WTC11 (cell line): ENCODE measurements around the gene REM1. TPM values are rescaled to one million over a fixed set of nuclear protein-coding genes. Genes with fewer than 3 reads are reported as not detected.
"Not testable (repeated sequence)": the region's sequence is repeated elsewhere in the genome, so short reads cannot be mapped to it uniquely, and the experiment has no call there.

Source experiments
- ATAC-seq: fragments of 200-7000 bp; cut with Tn5 transposase; 2 replicates; pipeline ENCODE4 v1.10.0; 2021; ENCODE audit warnings: mild to moderate bottlenecking, moderate library complexity
- CTCF ChIA-PET: fragments of 300-600 bp; sonication (Branson Sonifier 250); formaldehyde crosslinking; loops from one replicate; lab custom pipeline; 2021; ENCODE audit warnings: antibody characterized with exemption; lab: Charles Lee
- POLR2A ChIA-PET: fragments of 350-600 bp; sonication (Branson Sonifier 250); formaldehyde crosslinking; loops from one replicate; lab custom pipeline; 2021; ENCODE audit warnings: antibody characterized with exemption; lab: Charles Lee
- DNase-seq: peaks from one replicate; pipeline ENCODE4 v3.0.0; 2021; ENCODE audit warnings: low spot score
- H3K27ac Mint-ChIP-seq: 2 replicates; pipeline ENCODE4 v1.8.0; 2021; ENCODE audit warnings: mixed read lengths
- H3K27me3 Mint-ChIP-seq: 2 replicates; pipeline ENCODE4 v1.8.0; 2021; ENCODE audit warnings: low read depth, mild to moderate bottlenecking, moderate library complexity, mixed read lengths
- H3K36me3 Mint-ChIP-seq: 2 replicates; pipeline ENCODE4 v1.8.0; 2021; ENCODE audit warnings: mixed read lengths
- H3K4me1 Mint-ChIP-seq: 2 replicates; pipeline ENCODE4 v1.8.0; 2022; ENCODE audit warnings: mixed read lengths
- H3K4me3 Mint-ChIP-seq: 2 replicates; pipeline ENCODE4 v1.8.0; 2021; ENCODE audit warnings: mild to moderate bottlenecking, moderate library complexity, mixed read lengths
- H3K9me3 Mint-ChIP-seq: 2 replicates; pipeline ENCODE4 v1.8.0; 2021; ENCODE audit warnings: mixed read lengths
- ELF4 ChIP-seq: sonication (generic); formaldehyde crosslinking; IDR thresholded peaks from 2 replicates; pipeline ENCODE4 v1.8.1; 2022; ENCODE audit warnings: low read depth, mild to moderate bottlenecking, moderate library complexity, missing genetic modification reagents
- GABPB1 ChIP-seq: sonication (generic); formaldehyde crosslinking; IDR thresholded peaks from 2 replicates; pipeline ENCODE4 v1.8.1; 2023; ENCODE audit warnings: mild to moderate bottlenecking, missing genetic modification reagents
- HMGA2 ChIP-seq: fragments of 250-450 bp; sonication (Bioruptor Pico); IDR thresholded peaks from 2 replicates; pipeline ENCODE4 v1.4.0; 2021; ENCODE audit warnings: mild to moderate bottlenecking, moderate library complexity
- NFYB ChIP-seq: sonication (generic); formaldehyde crosslinking; conservative IDR thresholded peaks from 2 replicates; pipeline ENCODE4 v1.8.0; 2022; ENCODE audit warnings: low read depth, missing genetic modification reagents
- SP1 ChIP-seq: sonication (generic); formaldehyde crosslinking; conservative IDR thresholded peaks from 2 replicates; pipeline ENCODE4 v1.8.1; 2022; ENCODE audit warnings: missing genetic modification reagents
- ZNF396 ChIP-seq: fragments of 250-450 bp; sonication (Bioruptor Pico); IDR thresholded peaks from 2 replicates; pipeline ENCODE4 v1.8.0; 2021; ENCODE audit warnings: mild to moderate bottlenecking, moderate library complexity, borderline replicate concordance
- ZNF416 ChIP-seq: fragments of 250-450 bp; sonication (Bioruptor Pico); IDR thresholded peaks from 2 replicates; pipeline ENCODE4 v1.9.0; 2021; ENCODE audit warnings: mild to moderate bottlenecking, inconsistent platforms
- total RNA-seq: library from RNA; stranded (reverse); gene quantifications from 3 replicates; pipeline ENCODE4 v1.2.3, GENCODE V29; 2021
- TF ChIP-seq, protein P1 (sequence below): sonication (generic); formaldehyde crosslinking; IDR thresholded peaks from 2 replicates; pipeline ENCODE4 v1.8.0; 2022; ENCODE audit warnings: mild to moderate bottlenecking, missing genetic modification reagents
- TF ChIP-seq, protein P2 (sequence below): sonication (generic); formaldehyde crosslinking; IDR thresholded peaks from 2 replicates; pipeline ENCODE4 v1.8.0; 2022; ENCODE audit warnings: mild to moderate bottlenecking, missing genetic modification reagents
- TF ChIP-seq, protein P3 (sequence below): sonication (generic); formaldehyde crosslinking; IDR thresholded peaks from 2 replicates; pipeline ENCODE4 v1.8.1; 2023; ENCODE audit warnings: mild to moderate bottlenecking, missing genetic modification reagents, moderate library complexity
- TF ChIP-seq, protein P4 (sequence below): fragments of 250-450 bp; sonication (Bioruptor Pico); IDR thresholded peaks from 2 replicates; pipeline ENCODE4 v1.9.0; 2021; ENCODE audit warnings: mild to moderate bottlenecking
- TF ChIP-seq, protein P5 (sequence below): sonication (generic); formaldehyde crosslinking; IDR thresholded peaks from 2 replicates; pipeline ENCODE4 v1.8.1; 2023; ENCODE audit warnings: mild to moderate bottlenecking, missing genetic modification reagents
- TF ChIP-seq, protein P6 (sequence below): fragments of 200-600 bp; IDR thresholded peaks from 2 replicates; pipeline ENCODE4 v1.8.0; 2022; ENCODE audit warnings: antibody characterized with exemption
- TF ChIP-seq, protein P7 (sequence below): fragments of 250-450 bp; sonication (Bioruptor Pico); IDR thresholded peaks from 2 replicates; pipeline ENCODE4 v1.9.0; 2021; ENCODE audit warnings: mild to moderate bottlenecking
- TF ChIP-seq, protein P8 (sequence below): sonication (generic); formaldehyde crosslinking; IDR thresholded peaks from 2 replicates; pipeline ENCODE4 v1.8.0; 2023; ENCODE audit warnings: missing genetic modification reagents

The REM1 gene
- total RNA-seq, 1 experiment from 2014 or later: not detected

DNA sequence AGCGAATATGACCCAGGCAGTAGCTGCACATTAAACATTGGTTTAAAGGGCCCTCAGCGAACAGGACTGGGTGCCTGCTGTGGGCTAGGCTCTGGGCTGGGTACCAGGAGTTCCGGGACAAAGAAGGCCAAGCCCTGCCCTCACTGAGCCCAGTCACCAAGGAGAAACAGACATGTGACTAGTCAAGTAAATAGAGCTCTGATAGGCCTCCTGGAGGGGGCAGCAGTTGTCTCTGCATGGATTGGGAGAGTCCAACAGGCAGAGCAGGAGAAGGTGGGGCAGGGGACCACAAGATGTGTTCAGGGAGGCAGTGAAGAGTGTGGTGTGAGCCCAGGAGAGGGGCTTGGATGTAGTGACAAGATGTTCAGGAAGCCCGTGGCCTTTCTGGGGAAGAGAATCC is 42.3 kb downstream of the REM1 start:
- Mint-ChIP-seq H3K27ac (no peak overlapping the region), H3K36me3 (peaks cover 3% of the 10 kb centered on the region), H3K27me3 (no peaks in the 10 kb centered on the region), H3K4me3 (no peak overlapping the region), H3K9me3 (no peaks in the 10 kb centered on the region), H3K4me1 (no peaks in the 10 kb centered on the region)
- peak; percentile 82 for ATAC-seq
- ChIA-PET CTCF (interaction anchor here (0.6 to 1.6 kb wide), 9 partner anchors 8 to 207 kb away, joined by 3 to 10 read pairs (median 4); no protein-coding TSS in a partner anchor), POLR2A (no interaction called here)
- peak; percentile 54 for DNase-seq
- TF ChIP-seq GABPB1 (no peak), NFYB (CRISPR knock-in tag) (no peak), HMGA2 (no peak)
- TF ChIP-seq, protein P1, sequence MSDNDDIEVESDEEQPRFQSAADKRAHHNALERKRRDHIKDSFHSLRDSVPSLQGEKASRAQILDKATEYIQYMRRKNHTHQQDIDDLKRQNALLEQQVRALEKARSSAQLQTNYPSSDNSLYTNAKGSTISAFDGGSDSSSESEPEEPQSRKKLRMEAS: peak; percentile 32; the same call in 1 of the 2 replicates
- TF ChIP-seq, protein P2, sequence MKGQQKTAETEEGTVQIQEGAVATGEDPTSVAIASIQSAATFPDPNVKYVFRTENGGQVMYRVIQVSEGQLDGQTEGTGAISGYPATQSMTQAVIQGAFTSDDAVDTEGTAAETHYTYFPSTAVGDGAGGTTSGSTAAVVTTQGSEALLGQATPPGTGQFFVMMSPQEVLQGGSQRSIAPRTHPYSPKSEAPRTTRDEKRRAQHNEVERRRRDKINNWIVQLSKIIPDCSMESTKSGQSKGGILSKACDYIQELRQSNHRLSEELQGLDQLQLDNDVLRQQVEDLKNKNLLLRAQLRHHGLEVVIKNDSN (CRISPR knock-in tag): peak; percentile 68
- TF ChIP-seq, protein P3, sequence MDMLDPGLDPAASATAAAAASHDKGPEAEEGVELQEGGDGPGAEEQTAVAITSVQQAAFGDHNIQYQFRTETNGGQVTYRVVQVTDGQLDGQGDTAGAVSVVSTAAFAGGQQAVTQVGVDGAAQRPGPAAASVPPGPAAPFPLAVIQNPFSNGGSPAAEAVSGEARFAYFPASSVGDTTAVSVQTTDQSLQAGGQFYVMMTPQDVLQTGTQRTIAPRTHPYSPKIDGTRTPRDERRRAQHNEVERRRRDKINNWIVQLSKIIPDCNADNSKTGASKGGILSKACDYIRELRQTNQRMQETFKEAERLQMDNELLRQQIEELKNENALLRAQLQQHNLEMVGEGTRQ (CRISPR knock-in tag): peak; percentile 50; the same call in 1 of the 2 replicates

DNA sequence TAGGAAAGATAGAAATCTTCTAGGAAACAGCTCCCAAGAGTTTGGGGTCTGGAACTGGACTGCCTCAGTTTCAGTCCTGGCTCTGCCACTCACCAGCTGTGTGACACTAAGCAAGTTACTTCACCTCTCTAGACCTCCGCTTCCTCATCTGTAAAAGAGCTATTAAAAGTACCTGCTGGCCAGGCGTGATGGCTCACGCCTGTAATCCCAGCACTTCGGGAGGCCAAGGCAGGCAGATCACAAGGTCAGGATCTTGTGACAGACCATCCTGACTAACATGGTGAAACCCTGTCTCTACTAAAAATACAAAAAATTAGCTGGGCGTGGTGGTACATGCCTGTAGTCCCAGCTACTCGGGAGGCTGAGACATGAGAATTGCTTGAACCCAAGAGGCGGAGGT is 46.2 kb downstream of the REM1 start:
- not testable (repeated sequence) for DNase-seq, ATAC-seq, H3K27me3 Mint-ChIP-seq, H3K9me3 Mint-ChIP-seq, H3K4me3 Mint-ChIP-seq, H3K27ac Mint-ChIP-seq, H3K4me1 Mint-ChIP-seq, H3K36me3 Mint-ChIP-seq
- ChIA-PET POLR2A (interaction anchor here (0.6 to 0.7 kb wide), 2 partner anchors 39 to 537 kb away, joined by 3 read pairs; no protein-coding TSS in a partner anchor), CTCF (interaction anchor here (1.0 to 3.9 kb wide), 5 partner anchors 18 to 92 kb away, joined by 4 to 15 read pairs (median 10); no protein-coding TSS in a partner anchor)

DNA sequence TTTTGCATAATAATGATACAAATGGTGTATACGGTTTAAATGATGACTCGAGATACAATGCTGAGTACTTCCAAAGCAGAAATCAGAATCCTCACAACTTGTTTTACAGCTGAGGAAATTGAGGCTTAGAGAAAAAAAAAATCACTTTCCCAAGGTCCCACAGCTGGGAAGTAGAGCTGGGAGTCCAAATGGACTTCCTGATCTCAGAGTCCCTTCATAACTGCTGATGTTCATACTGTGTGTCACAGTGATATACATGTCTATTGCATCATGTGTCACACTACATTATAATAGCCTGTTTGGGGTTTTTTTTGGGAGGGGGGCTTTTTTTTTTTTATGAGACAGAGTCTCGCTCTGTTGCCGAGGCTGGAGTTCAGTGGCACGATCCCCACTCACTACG is 47.6 kb downstream of the REM1 start:
- no peaks in the 10 kb centered on the region for H3K4me1 Mint-ChIP-seq
- no peaks in the 10 kb centered on the region for H3K27me3 Mint-ChIP-seq
- DNase-seq (no peak), ATAC-seq (no peak)
- no peaks in the 10 kb centered on the region for H3K9me3 Mint-ChIP-seq
- POLR2A ChIA-PET: no interaction called here
- no peak overlapping the region for H3K27ac Mint-ChIP-seq
- H3K36me3 Mint-ChIP-seq: peaks cover 21% of the 10 kb centered on the region
- CTCF ChIA-PET: interaction anchor here (0.9 to 3.9 kb wide), 3 partner anchors 8 to 114 kb away, joined by 3 to 15 read pairs (median 5); partner anchors contain the start of gene HM13
- TF ChIP-seq ELF4 (CRISPR knock-in tag) (no peak), ZNF416 (CRISPR knock-in tag) (no peak)
- TF ChIP-seq, protein P4, sequence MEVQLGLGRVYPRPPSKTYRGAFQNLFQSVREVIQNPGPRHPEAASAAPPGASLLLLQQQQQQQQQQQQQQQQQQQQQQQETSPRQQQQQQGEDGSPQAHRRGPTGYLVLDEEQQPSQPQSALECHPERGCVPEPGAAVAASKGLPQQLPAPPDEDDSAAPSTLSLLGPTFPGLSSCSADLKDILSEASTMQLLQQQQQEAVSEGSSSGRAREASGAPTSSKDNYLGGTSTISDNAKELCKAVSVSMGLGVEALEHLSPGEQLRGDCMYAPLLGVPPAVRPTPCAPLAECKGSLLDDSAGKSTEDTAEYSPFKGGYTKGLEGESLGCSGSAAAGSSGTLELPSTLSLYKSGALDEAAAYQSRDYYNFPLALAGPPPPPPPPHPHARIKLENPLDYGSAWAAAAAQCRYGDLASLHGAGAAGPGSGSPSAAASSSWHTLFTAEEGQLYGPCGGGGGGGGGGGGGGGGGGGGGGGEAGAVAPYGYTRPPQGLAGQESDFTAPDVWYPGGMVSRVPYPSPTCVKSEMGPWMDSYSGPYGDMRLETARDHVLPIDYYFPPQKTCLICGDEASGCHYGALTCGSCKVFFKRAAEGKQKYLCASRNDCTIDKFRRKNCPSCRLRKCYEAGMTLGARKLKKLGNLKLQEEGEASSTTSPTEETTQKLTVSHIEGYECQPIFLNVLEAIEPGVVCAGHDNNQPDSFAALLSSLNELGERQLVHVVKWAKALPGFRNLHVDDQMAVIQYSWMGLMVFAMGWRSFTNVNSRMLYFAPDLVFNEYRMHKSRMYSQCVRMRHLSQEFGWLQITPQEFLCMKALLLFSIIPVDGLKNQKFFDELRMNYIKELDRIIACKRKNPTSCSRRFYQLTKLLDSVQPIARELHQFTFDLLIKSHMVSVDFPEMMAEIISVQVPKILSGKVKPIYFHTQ (CRISPR knock-in tag): no peak
- no peak overlapping the region for H3K4me3 Mint-ChIP-seq

DNA sequence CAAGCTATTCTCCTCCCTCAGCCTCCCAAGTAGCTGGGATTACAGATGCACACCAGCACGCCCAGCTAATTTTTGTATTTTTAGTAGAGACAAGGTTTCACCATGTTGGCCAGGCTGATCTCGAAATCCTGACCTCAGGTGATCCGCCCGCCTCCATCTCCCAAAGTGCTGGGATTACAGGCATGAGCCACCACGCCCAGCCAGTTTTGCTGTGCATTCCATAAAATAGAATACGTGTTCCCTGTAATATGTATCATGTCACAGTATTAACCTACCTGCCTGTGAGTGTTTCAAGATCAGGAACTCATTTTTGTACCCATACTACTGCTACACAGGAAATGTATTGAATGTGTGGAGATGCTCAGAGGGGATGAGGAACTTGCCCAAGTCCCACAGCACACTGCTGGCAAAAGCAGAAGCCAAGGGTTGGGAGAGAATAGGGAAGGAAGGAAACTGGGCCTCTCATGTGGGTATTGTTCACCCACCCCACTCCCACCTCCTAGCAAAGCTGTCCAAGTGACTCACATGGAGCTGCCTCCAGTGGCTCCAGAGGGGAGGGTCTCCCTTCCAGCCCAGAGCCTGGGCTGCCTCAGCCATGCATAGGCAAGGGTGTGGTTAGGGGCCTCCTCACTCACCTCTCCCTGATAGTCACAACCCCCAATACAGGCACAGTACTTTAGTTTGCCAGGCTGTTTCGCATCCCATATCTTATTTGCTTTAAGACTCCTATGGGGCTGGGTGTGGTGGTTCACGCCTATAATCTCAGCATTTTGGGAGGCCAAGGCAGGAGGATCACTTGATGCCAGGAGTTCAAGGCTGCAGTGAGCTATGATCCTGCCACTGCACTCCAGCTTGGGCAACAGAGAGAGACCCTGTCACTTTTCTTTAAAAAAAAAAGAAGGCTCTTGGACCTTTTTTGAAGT is 48.5 kb downstream of the REM1 start:
- H3K36me3 Mint-ChIP-seq: peaks cover 26% of the 10 kb centered on the region
- H3K4me1 Mint-ChIP-seq: no peaks in the 10 kb centered on the region
- no peak for DNase-seq
- 0 out of 2 replicates have a peak, but pooled peaks have one; percentile 26 for ATAC-seq
- no peak overlapping the region for H3K4me3 Mint-ChIP-seq
- TF ChIP-seq, protein P5, sequence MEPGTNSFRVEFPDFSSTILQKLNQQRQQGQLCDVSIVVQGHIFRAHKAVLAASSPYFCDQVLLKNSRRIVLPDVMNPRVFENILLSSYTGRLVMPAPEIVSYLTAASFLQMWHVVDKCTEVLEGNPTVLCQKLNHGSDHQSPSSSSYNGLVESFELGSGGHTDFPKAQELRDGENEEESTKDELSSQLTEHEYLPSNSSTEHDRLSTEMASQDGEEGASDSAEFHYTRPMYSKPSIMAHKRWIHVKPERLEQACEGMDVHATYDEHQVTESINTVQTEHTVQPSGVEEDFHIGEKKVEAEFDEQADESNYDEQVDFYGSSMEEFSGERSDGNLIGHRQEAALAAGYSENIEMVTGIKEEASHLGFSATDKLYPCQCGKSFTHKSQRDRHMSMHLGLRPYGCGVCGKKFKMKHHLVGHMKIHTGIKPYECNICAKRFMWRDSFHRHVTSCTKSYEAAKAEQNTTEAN (CRISPR knock-in tag): no peak
- no peak for TF ChIP-seq ZNF396 (CRISPR knock-in tag)
- TF ChIP-seq, protein P6, sequence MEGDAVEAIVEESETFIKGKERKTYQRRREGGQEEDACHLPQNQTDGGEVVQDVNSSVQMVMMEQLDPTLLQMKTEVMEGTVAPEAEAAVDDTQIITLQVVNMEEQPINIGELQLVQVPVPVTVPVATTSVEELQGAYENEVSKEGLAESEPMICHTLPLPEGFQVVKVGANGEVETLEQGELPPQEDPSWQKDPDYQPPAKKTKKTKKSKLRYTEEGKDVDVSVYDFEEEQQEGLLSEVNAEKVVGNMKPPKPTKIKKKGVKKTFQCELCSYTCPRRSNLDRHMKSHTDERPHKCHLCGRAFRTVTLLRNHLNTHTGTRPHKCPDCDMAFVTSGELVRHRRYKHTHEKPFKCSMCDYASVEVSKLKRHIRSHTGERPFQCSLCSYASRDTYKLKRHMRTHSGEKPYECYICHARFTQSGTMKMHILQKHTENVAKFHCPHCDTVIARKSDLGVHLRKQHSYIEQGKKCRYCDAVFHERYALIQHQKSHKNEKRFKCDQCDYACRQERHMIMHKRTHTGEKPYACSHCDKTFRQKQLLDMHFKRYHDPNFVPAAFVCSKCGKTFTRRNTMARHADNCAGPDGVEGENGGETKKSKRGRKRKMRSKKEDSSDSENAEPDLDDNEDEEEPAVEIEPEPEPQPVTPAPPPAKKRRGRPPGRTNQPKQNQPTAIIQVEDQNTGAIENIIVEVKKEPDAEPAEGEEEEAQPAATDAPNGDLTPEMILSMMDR: no peak
- no peak for TF ChIP-seq SP1 (CRISPR knock-in tag)
- TF ChIP-seq, protein P7, sequence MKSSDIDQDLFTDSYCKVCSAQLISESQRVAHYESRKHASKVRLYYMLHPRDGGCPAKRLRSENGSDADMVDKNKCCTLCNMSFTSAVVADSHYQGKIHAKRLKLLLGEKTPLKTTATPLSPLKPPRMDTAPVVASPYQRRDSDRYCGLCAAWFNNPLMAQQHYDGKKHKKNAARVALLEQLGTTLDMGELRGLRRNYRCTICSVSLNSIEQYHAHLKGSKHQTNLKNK (CRISPR knock-in tag): no peak
- TF ChIP-seq, protein P2 (CRISPR knock-in tag): no peak
- TF ChIP-seq, protein P8, sequence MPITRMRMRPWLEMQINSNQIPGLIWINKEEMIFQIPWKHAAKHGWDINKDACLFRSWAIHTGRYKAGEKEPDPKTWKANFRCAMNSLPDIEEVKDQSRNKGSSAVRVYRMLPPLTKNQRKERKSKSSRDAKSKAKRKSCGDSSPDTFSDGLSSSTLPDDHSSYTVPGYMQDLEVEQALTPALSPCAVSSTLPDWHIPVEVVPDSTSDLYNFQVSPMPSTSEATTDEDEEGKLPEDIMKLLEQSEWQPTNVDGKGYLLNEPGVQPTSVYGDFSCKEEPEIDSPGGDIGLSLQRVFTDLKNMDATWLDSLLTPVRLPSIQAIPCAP (CRISPR knock-in tag): no peak
- no peak overlapping the region for H3K27ac Mint-ChIP-seq
- H3K9me3 Mint-ChIP-seq: no peaks in the 10 kb centered on the region
- CTCF ChIA-PET: interaction anchor here (1.2 kb wide), 1 partner anchor 33 kb away, joined by 3 read pairs; no protein-coding TSS in a partner anchor
- H3K27me3 Mint-ChIP-seq: no peaks in the 10 kb centered on the region
- POLR2A ChIA-PET: interaction anchor here (0.7 kb wide), 1 partner anchor 17 kb away, joined by 7 read pairs; no protein-coding TSS in a partner anchor
